DOHH2 (cell line): ENCODE measurements around the gene METRN.

ENCODE experiments used
- CTCF ChIP-seq: fragments of 200-600 bp; sonication (generic); IDR thresholded peaks from one replicate; pipeline ENCODE4 v1.5.1; 2014; ENCODE audit warnings: antibody characterized with exemption, mild to moderate bottlenecking, low read depth, low read length; ENCODE audit not compliant: poor library complexity, severe bottlenecking
- EZH2phosphoT487 ChIP-seq: fragments of 200-600 bp; sonication (generic); IDR thresholded peaks from 2 replicates; pipeline ENCODE4 v1.6.1; 2017; ENCODE audit warnings: borderline replicate concordance, mild to moderate bottlenecking, antibody characterized with exemption, low read length, moderate library complexity, mixed read lengths

GRCh38 chr16:698911-699671, 15.8 kb upstream of the METRN start:
- TF ChIP-seq CTCF = no peak
- TF ChIP-seq EZH2phosphoT487 = no peak
